Stimulated activated CD8-positive, alpha-beta memory T cell treated with anti-CD3 and anti-CD28 coated beads, Interleukin-4, amount 100 ng/mL, for 4 hours (primary cell): ENCODE results near the gene CNOT11.

ENCODE experiments used
- DNase-seq, 2 donors: peaks; one replicate each; pipeline ENCODE4 v3.0.0-alpha.2; 2020; ENCODE audit warnings: low read depth in 2 of 2, low spot score in 1 of 2

The CNOT11 gene

DNA sequence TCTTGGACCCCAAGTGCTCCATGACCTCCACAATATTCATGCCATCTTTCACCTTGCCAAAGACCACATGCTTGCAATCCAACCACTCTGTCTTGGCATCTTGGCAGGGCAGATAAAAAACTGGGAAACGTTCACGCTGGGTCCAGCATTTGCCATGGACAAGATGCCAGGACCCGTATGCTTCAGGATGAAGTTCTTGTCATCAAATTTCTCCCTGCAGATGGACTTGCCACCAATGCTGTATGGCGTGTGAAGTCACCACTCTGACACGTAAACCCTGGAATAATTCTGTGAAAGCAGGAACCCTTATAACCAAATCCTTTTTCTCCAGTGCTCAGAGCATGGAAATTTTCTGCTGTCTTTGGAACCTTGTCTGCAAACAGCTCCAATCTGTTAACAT, 21.5 kb downstream of the CNOT11 start:
- no peak for DNase-seq

DNA sequence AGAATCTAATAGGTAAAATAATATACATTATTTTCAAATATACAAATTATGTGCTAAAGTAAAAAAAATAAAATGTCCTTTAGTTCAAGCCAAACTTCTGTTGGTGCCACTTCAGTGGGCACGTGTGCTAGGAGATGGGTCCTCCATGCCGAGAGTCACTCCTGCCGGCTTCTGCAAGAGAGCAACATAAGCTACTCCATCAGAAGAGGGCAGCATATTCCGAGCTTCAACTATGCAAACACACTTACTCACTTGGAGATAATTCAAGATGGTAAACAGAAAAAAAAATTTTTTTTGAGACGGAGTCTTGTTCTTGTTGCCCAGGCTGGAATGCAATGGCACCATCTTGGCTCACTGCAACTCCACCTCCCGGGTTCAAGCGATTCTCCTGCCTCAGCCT, 24.4 kb downstream of the CNOT11 start:
- no peak for DNase-seq

DNA sequence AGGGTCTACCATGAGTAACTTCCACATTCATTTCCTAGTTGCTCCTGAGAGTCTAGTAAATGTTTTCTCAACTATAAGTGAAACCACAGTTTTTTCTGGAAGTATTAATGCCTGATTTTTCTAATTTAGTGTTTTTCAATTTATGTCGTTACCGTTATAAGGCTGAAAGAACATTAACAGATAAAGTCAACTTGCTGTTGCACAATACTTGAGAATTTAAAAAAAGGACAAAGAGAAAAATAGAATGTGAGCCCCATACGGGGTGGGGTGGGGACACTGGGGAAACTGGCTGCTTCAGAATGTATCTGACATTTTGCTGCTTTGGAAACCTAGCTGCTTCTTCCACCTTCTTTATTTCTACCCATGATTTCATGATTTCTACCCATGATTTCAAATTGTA, 26.2 kb downstream of the CNOT11 start:
- no peak for DNase-seq

DNA sequence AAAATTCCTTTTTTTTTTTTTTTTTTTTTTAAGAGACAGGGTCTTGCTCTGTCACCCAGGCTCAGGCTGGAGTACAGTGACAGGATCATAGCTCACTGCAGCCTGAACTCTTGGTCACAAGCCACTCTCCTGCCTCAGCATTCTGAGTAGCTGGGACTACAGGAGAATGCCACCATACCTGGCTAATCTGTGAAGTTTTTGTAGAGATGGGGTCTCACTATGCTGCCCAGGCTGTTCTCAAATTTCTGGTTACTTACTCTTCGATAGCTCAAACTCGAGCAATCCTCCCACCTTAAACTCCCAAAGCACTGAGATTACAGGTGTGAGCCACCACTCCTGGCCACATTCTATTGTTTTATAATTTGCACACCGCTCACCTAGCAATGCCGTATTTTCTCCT, 28.8 kb downstream of the CNOT11 start:
- DNase-seq: no peak

DNA sequence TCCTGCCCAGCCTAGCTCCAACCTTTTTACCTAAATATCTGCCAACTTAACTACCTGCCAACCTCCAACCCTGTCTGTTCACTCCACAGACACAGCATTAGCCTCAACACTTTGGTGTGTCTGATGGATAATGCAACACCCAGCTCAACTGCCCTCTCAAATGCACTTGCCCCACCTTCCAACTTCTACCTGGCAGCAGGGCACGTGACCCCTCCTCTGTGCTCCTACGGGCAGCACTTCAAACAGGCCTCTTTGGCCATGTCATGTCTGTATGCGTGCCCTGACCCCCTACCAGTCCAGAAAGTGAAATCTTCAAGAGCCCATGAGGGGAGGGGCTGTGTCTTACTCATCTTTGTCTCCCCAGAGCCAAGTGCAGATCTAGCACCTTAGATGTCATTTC, 30.3 kb downstream of the CNOT11 start:
- no peak for DNase-seq

DNA sequence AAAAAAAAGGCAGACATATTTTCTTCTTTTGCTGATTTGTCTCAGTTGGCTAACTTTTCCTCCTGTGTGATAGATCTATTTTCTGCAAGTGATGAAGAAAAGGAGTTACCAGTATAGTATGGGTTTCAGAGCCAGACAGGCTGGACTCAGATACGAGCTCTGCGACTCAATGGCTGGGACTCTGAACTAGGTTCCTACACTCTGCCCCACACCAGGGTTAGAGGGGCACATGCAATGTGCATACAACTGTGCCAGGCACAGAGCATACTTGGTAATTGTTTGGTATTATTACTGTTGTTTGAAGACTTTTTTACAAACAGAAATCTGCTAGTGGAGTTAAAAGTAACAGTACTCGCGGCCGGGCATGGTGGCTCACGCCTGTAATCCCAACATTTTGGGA, 34.0 kb downstream of the CNOT11 start:
- DNase-seq: no peak

DNA sequence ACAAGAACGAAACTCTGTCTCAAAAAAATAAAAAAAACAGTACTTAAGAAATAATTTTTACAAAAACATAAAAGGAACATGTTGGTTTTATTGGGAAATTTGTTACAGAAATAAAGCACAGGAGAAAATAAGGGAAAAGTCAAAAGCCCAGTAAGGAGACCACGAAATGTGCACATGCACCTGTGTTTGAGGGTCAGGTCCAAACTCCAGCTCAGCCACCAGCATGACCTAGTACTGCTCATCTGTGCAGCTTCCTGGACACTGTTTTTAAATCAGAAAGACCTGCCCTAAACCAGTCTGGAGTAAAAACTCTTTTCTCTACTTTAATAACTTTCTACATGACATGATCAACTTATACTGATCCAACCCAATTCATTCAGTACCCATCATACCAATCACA, 34.6 kb downstream of the CNOT11 start:
- DNase-seq: no peak

DNA sequence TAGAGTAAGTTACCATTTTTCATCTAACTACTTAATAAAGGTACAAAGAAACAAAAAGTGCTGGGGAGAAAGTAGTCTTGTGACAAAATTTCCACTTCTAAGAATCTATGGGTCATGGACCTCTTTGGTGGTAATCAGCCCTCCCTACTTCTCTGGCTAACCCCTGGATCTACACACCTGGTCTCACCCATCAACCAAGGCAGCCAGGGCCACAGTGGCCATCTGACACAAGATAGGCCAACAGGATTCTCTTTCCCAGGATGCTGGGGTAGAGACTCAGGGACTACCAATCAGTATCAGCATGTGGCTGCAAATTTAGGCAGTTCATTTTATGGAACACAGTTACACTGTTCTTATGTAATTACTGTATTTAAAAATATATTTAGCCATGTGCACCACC, 38.0 kb downstream of the CNOT11 start:
- no peak for DNase-seq

DNA sequence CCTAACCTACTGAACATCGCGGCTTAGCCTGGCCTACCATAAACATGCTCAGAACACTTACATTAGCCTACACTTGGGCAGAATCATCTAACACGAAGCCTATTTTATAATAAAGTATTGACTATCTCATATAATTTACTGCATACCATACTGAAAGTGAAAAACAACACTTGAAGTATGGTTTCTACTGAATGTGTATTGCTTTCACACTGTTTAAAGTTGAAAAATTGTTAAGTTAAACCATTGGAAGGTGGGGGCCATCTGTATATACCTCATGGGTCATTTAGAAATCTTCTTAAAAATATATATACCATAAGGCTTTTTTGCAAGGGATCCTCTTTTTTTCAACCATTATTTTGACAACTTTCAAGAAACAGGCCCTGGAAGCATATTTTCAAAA, 39.3 kb downstream of the CNOT11 start:
- DNase-seq: no peak

DNA sequence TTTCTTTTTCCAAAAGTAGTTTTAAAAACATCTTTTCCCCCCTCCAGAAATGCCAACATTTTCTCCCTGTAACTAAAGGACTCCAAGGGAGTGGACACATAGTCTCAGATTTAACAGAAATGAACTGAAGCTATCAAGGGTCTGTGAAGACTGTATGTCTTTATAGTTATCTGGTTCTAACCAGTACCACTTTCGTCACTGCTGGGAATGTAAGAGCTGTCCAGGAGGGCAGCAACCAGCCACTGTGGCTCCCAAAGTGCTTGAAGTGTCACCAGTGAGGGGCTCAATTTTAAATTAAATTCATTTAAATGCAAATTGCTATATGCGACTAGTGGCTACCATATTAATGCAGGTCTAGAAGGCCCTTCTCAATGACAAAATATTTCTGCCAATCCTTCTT, 40.9 kb downstream of the CNOT11 start:
- DNase-seq: no peak

DNA sequence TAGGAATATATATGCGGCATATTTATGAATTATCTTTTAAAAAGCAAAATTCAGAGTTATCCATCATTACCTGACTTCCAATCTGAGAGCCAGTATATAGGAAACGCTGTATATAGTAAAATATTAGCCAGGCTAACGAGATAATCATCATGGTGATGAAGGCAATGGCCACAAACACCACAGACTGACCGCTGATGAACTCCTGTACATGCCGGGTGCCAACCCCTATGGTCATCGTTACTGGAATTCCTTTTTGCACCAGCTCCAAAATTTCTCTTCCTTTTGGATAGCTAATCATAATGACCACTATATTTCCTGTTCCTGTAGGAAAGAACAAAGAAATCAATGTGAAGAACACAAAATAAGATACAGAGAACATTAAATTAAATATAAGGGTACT, 42.2 kb downstream of the CNOT11 start:
- no peak for DNase-seq

DNA sequence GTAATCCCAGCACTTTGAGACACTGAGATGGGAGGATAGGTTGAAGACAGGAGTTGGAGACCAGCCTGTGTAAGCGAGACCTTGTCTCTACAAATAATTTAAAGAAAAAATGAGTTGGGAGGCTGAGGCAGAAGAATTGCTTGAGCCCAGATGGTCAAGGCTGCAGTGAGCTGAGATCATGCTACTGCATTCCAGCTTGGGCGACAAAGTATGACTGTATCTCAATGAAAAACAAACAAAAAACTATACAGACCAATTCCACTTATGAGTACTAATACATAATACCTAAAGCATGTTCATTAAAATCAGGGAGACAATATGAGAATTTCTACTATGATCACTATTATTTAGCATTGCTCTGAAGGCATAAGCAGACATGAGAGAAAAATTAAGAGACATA, 43.2 kb downstream of the CNOT11 start:
- DNase-seq: no peak

DNA sequence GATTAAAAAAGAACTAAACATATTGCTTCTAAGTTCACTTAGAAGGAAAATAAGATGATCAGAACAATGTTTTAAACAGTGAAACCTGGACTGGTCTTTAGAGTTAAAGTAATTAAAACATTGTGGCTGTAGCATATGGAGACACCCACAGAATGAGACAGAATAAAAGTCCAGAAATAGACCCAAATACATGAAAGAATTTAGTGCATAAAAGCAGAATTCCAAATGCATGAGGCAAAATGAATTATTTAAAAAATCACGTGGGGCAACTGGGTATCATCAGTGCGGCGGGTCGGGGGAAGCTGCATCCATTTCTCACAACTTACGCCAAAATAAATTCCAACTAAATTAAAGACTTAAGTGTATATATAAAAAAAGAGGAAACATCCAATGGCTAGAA, 43.7 kb downstream of the CNOT11 start:
- no peak for DNase-seq

DNA sequence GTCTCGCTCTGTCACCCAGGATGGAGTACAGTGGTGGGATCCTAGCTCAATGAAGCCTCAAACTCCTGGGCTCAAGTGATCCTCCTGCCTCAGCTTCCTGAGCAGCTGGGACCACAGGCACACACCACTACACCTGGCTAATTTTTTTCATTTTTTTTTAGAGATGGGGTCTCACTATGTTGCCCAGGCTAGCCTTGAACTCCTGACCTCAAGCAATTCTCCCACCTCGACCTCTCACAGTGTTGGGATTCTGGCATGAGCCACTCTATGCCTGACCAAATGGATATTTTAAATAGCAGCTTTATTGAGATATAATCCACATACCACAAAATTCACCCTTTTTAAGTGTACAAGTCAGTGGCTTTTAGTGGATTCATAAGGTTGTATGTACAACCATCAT, 44.7 kb downstream of the CNOT11 start:
- no peak for DNase-seq

DNA sequence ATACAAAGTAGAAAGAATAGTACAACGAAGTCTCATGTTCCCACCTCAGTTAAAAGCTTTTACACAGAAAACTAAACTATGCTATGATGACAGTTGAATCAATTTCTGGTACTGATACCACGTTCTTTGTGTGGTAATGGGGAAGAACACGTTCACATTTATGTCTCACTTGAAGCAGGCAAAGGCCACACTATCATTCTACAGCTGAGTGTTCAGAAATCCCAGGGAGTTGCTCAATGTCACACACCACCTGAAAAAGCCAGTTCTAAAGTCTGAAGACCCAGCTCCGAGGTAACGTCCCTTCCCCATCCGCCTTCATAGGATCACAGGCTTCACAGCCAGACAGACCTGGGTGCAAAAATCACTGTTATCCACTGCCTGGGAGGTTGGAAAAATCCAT, 46.9 kb downstream of the CNOT11 start:
- DNase-seq: no peak

DNA sequence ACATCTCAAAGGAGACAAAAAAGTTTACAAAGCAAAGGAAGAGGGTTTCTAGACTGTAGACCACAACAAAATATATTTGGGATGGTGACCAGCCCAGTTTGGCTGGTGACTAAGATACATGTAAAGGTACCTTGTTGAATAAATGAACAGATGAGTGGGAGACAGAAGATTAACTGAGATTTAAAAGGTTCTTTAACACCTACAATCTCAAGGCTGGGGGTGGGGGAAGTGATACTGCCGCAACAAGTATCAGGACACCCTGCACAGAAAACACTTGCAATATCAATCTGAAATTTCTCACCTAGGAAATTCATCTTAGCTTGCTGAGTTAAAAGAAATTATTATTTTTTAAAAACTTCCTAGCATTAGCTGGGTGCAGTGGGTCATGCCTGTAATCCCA, 47.5 kb downstream of the CNOT11 start:
- no peak for DNase-seq

DNA sequence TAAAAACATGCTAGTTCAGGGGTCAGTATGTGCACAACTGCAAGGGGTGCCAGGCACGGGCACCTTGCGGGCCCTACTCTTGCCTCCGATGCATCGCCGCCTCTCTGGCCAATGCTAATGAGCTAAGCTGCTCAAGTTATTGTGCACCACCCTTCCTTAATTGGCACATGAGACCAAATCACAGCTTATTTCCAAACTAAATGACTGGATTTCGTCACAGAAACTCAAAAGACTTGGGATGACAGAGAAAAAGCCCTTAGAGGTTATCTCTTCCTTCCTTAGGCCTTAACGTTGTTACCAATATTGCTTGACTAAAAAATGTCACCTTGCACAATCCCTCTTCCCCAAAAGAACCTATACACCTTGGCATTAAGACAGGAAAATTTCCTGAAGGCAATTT, 48.1 kb downstream of the CNOT11 start:
- DNase-seq: no peak

DNA sequence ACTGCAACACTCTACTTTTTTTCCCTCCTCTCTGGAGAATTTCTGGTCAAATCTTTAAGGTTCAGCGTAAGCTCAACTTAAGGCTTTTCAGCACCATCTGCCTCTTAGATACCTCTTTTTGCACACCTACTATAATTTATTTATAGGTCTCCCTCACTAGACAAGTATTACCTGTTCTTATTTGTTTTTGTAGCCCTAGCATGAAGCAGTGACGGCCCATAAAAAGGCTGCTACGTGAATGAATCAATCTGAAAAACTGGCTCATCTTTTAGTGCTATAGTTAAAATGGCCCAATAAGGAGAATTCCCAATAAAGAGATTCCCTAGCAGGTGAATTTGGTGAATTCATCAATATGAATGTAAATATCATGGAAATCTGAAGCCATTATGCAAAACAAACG, 49.3 kb downstream of the CNOT11 start:
- no peak for DNase-seq

DNA sequence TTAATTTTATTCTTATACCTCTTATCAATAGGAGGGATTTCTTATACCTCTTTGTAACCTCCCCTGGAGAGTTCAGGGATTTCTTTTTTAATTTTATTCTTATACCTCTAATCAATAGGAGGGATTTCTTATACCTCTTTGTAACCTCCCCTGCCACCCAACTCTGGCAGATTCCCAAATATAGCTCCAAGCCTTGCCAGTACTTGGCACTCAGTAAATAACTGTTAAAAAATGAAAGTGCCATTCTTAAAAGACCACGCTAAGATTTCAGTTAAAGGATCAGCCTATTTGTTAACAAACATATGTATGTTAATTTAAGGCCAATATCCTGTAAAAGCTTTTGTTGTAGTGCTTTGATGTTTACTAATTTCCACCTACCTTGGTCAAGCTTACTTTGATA, 51.0 kb downstream of the CNOT11 start:
- DNase-seq: no peak

DNA sequence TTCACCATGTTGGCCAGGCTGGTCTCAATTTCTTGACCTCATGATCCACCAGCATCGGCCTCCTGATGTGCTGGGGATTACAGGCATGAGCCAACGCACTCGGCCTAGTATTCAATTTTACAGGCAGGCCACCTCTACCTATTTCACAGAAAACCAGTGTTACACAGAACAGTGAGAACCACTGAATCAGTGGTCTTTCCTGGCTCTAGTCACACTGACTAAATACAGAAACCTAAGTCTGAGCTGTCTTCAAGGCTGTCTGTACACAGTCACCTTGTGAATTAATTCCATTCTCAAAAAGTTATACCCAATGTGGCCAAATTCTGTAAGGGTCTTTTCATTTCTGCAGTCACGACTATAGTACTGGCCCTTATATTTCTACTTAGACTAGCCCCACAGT, 52.3 kb downstream of the CNOT11 start:
- DNase-seq: no peak

DNA sequence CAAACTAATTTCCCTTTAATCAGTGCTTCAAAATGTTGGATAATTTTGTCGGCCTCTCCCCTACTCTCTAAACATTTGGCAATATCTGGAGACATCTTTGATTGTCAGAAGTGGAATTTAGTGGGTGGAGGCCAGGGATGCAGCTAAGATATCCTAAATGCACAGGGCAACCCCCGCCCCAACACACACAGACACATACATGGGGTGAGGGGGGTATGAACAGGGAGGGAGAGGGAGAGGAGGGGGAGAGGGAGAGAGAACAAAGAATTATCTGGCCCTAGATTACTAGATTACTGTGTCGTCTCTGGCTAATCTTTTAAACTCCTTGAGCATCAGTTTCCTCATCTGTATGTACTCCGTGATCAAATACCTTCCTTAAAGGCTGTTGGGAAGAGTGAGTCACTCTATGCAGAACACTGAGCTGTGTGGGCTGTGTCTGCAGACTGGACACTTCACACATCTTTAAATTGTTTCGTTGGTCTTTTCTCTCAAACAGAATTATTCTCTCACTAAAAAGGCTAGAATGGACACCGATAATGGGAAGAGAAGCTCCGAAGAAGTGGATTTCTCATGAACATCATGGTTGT, 52.9 kb downstream of the CNOT11 start:
- no peak for DNase-seq

DNA sequence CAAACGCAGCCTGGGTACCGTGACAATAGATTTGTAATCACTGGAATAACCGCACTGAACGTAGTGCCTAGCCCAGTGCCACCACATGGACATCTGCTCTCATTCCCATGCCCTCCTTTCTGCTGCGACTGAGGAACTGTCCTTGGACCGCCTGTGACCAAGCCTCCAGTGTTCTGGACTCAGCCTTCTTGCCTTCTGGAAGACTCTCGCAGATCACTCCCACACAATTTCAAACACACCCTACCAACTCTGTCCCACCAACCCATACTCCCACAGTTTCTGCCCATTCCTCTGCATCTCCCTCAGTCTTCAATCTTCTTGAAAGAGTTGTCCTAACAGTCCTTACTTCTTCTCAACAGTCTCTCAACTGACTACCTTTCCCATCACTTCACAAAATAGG, 53.7 kb downstream of the CNOT11 start:
- no peak for DNase-seq

DNA sequence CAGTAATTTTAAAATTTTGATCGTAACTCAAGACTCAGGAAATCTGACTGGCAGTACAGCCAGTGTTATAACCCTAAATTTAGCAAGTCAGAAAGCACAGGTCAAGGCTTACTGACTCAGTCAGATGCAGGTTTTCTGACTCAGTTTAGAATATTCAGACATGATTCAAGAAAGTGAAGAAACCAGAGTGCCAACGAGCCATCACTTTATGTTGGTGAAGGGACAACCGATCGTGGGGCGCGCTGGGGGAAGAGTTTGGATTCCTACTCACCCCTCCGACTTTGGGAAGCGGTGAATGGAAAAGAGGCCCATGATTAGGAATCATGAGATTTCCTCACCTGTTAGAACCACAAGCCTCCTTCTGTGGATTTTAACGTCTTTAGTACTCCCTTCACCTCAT, 54.8 kb downstream of the CNOT11 start:
- no peak for DNase-seq

DNA sequence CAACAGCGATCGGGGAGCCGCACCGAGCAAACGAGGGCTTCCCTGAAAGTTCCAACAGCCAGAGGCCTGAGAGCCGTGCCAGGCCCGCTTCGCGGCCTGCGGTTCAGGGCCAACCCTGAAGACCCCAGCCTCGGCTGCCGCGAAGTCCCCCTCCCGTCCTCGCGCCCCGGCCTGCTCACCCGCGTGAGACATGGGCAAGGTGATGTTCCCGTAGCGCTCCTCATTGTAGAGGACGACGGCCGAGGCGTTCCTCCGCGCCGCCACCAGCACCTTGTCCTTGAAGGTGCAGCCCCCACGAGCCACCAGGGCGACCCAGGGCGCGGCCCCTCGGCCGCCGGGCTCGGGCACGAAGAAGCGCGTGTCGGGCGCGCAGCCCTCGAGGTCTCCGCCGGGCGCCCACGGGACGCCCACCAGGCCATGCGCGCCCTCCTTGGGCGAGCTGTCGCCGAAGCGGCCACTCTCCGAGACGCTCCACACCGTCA, 55.3 kb downstream of the CNOT11 start:
- DNase-seq: no peak
